ENCODE data around the gene MRPL11. TPM values are rescaled to one million over a fixed set of nuclear protein-coding genes. Genes with fewer than 3 reads are reported as not detected.

Gene MRPL11
- total and polyA plus RNA-seq, 2 of the 13 experiments (the other 11 are each of a cell fraction or from before 2014, with no cell fraction given) = 72.9 to 176 TPM

- TF ChIP-seq TBL1XR1 (IDR thresholded peaks at IDR 0.05; ENCODE audit: borderline replicate concordance, low read length, partially characterized antibody) = no peak
- TF ChIP-seq SALL2 (CRISPR knock-in tag; IDR thresholded peaks at IDR 0.05) = 0 out of 2 replicates have a peak, but pooled peaks have one; percentile 5
- no peak for TF ChIP-seq TRIM22 (IDR thresholded peaks at IDR 0.05)
- TF ChIP-seq ZBTB37 (CRISPR knock-in tag; IDR thresholded peaks at IDR 0.05) = no peak
- TF ChIP-seq ATAD3A (CRISPR knock-in tag; IDR thresholded peaks at IDR 0.05) = no peak
- TF ChIP-seq AHR (CRISPR knock-in tag; IDR thresholded peaks at IDR 0.05) = no peak
- TF ChIP-seq ZBTB49 (CRISPR knock-in tag; IDR thresholded peaks at IDR 0.05; ENCODE audit: borderline replicate concordance) = no peak
- TF ChIP-seq MLX (CRISPR knock-in tag; IDR thresholded peaks at IDR 0.05) = no peak
- TF ChIP-seq ZNF589 (CRISPR knock-in tag; conservative IDR thresholded peaks at IDR 0.05) = peak; percentile 82
- TF ChIP-seq ZNF503 (CRISPR knock-in tag; IDR thresholded peaks at IDR 0.05) = 0 out of 2 replicates have a peak, but pooled peaks have one; percentile 28
- peak; percentile 82; the same call in 1 of the 2 replicates for TF ChIP-seq ZZZ3 (CRISPR knock-in tag; IDR thresholded peaks at IDR 0.05; ENCODE audit: borderline replicate concordance)
- TF ChIP-seq E2F1 (CRISPR knock-in tag; IDR thresholded peaks at IDR 0.05) = no peak
- TF ChIP-seq ZNF772 (CRISPR knock-in tag; IDR thresholded peaks at IDR 0.05) = peak; percentile 76
- 0 out of 2 replicates have a peak, but pooled peaks have one; percentile 18 for TF ChIP-seq ZNF572 (CRISPR knock-in tag; IDR thresholded peaks at IDR 0.05)
- peak; percentile 63 for TF ChIP-seq THRA (CRISPR knock-in tag; IDR thresholded peaks at IDR 0.05; ENCODE audit: borderline replicate concordance)
- peak; percentile 51; the same call in 1 of the 2 replicates for TF ChIP-seq KLF6 (CRISPR knock-in tag; IDR thresholded peaks at IDR 0.05)
- TF ChIP-seq ZNF776 (CRISPR knock-in tag; IDR thresholded peaks at IDR 0.05) = no peak; the same call in 1 of the 2 replicates
- no peak for TF ChIP-seq MBNL3 (CRISPR knock-in tag; conservative IDR thresholded peaks at IDR 0.05)
Observed at GRCh38 chr11:66480117-66480938, 41.7 kb upstream of the MRPL11 start, which contains the start of gene DPP3 (continued).

Data from HepG2 (cell line).